GM18858 (cell line): Measurements from ENCODE around the gene ANKS6.

Experiments
- ATAC-seq: cut with Tn5 transposase; IDR thresholded peaks from one replicate; pipeline ENCODE4 v1.9.1; 2021; ENCODE audit not compliant: unreplicated experiment

ANKS6 gene

GRCh38 chr9:98772364-98773155 is 23.8 kb downstream of the ANKS6 start:
- ATAC-seq = no peak

GRCh38 chr9:98771209-98771874 is 25.0 kb downstream of the ANKS6 start:
- no peak for ATAC-seq

- no peak for ATAC-seq
These were observed 25.6 kb downstream of the ANKS6 start for GRCh38 chr9:98770717-98771116.

GRCh38 chr9:98768344-98768743 is 28.0 kb downstream of the ANKS6 start:
- ATAC-seq = no peak

GRCh38 chr9:98767915-98768314 is 28.4 kb downstream of the ANKS6 start:
- ATAC-seq = no peak

- no peak for ATAC-seq
These were observed 29.2 kb downstream of the ANKS6 start for GRCh38 chr9:98767196-98767595.

GRCh38 chr9:98766586-98766985 is 29.8 kb downstream of the ANKS6 start:
- no peak for ATAC-seq

- ATAC-seq = no peak
These were observed 31.1 kb downstream of the ANKS6 start for GRCh38 chr9:98765256-98765655.

- no peak for ATAC-seq
These were observed 32.2 kb downstream of the ANKS6 start for GRCh38 chr9:98763986-98764745.

GRCh38 chr9:98760231-98760630 is 36.1 kb downstream of the ANKS6 start:
- no peak for ATAC-seq

GRCh38 chr9:98755006-98755618 is 41.2 kb downstream of the ANKS6 start:
- no peak for ATAC-seq

- ATAC-seq = no peak
These were observed 45.1 kb downstream of the ANKS6 start for GRCh38 chr9:98751210-98751609.

- no peak for ATAC-seq
These were observed 45.8 kb downstream of the ANKS6 start for GRCh38 chr9:98750364-98751060.

GRCh38 chr9:98747476-98747875 is 48.9 kb downstream of the ANKS6 start:
- no peak for ATAC-seq

GRCh38 chr9:98745470-98745869 is 50.9 kb downstream of the ANKS6 start:
- no peak for ATAC-seq

GRCh38 chr9:98743818-98744611 is 52.3 kb downstream of the ANKS6 start:
- no peak for ATAC-seq

GRCh38 chr9:98743329-98743728 is 53.0 kb downstream of the ANKS6 start:
- ATAC-seq = no peak

GRCh38 chr9:98742325-98743280 is 53.8 kb downstream of the ANKS6 start:
- ATAC-seq = no peak
